Activated CD4-positive, alpha-beta T cell treated with anti-CD3 and anti-CD28 coated beads, Interleukin-2, amount 50 U/mL, for 4 hours (primary cell): ENCODE measurements around the gene KDM6A.
"Not testable (repeated sequence)": the region's sequence is repeated elsewhere in the genome, so short reads cannot be mapped to it uniquely, and the experiment has no call there.

ENCODE experiments used
- DNase-seq, 2 experiments: peaks; one replicate each; pipeline ENCODE4 v3.0.0-alpha.2; 2020

Gene KDM6A

GRCh38 chrX:45133465-45133864, 260.5 kb downstream of the KDM6A start:
- no peak for DNase-seq

GRCh38 chrX:45134315-45134731, 261.3 kb downstream of the KDM6A start:
- no peak for DNase-seq

- no peak for DNase-seq
These were observed 261.8 kb downstream of the KDM6A start for GRCh38 chrX:45134775-45135174.

GRCh38 chrX:45135391-45136075, 262.5 kb downstream of the KDM6A start:
- DNase-seq = not testable (repeated sequence)

- DNase-seq = no peak
These were observed 264.5 kb downstream of the KDM6A start for GRCh38 chrX:45137531-45137930.

- DNase-seq = no peak
These were observed 265.5 kb downstream of the KDM6A start for GRCh38 chrX:45138525-45138924.

- no peak for DNase-seq
These were observed 267.8 kb downstream of the KDM6A start for GRCh38 chrX:45140812-45141211.

- no peak for DNase-seq
These were observed 269.2 kb downstream of the KDM6A start for GRCh38 chrX:45142185-45142584.

GRCh38 chrX:45143455-45143854, 270.5 kb downstream of the KDM6A start:
- no peak for DNase-seq

GRCh38 chrX:45145492-45146215, 272.7 kb downstream of the KDM6A start:
- DNase-seq = no peak

GRCh38 chrX:45150821-45151220, 277.8 kb downstream of the KDM6A start:
- DNase-seq = no peak

- no peak for DNase-seq
These were observed 281.0 kb downstream of the KDM6A start for GRCh38 chrX:45154033-45154360.

GRCh38 chrX:45154462-45154861, 281.5 kb downstream of the KDM6A start:
- no peak for DNase-seq

- DNase-seq = no peak
These were observed 284.7 kb downstream of the KDM6A start for GRCh38 chrX:45157647-45158046.
